Right lung (tissue), 10 donors: ENCODE data around the gene ATN1. TPM values are rescaled to one million over a fixed set of nuclear protein-coding genes. Genes with fewer than 3 reads are reported as not detected.
"Not testable (repeated sequence)": the region's sequence is repeated elsewhere in the genome, so short reads cannot be mapped to it uniquely, and the experiment has no call there.

Source experiments
- DNase-seq, 2 donors: peaks; one replicate each; pipeline ENCODE4 v3.0.0-alpha.2; 2013
- long read RNA-seq, 8 donors: transcript quantifications; one replicate each; lab custom pipeline, GENCODE V29; 2026
- polyA plus RNA-seq, 5 donors: library from polyadenylated mRNA; unstranded; fragments of 120-200 nt; gene quantifications; one replicate each; pipeline versions ENCODE4 v1.2.1 to v1.2.3, GENCODE V29; 2013; ENCODE audit warnings: inconsistent platforms in 1 of 5, low replicate concordance in 1 of 5; ENCODE audit not compliant: insufficient read length in 5 of 5, insufficient read depth in 1 of 5

Gene ATN1, protein sequence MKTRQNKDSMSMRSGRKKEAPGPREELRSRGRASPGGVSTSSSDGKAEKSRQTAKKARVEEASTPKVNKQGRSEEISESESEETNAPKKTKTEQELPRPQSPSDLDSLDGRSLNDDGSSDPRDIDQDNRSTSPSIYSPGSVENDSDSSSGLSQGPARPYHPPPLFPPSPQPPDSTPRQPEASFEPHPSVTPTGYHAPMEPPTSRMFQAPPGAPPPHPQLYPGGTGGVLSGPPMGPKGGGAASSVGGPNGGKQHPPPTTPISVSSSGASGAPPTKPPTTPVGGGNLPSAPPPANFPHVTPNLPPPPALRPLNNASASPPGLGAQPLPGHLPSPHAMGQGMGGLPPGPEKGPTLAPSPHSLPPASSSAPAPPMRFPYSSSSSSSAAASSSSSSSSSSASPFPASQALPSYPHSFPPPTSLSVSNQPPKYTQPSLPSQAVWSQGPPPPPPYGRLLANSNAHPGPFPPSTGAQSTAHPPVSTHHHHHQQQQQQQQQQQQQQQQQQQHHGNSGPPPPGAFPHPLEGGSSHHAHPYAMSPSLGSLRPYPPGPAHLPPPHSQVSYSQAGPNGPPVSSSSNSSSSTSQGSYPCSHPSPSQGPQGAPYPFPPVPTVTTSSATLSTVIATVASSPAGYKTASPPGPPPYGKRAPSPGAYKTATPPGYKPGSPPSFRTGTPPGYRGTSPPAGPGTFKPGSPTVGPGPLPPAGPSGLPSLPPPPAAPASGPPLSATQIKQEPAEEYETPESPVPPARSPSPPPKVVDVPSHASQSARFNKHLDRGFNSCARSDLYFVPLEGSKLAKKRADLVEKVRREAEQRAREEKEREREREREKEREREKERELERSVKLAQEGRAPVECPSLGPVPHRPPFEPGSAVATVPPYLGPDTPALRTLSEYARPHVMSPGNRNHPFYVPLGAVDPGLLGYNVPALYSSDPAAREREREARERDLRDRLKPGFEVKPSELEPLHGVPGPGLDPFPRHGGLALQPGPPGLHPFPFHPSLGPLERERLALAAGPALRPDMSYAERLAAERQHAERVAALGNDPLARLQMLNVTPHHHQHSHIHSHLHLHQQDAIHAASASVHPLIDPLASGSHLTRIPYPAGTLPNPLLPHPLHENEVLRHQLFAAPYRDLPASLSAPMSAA (N-terminal part only)
- 100 to 1,000 TPM in 3 of 5 donors, 10 to 100 TPM in 2; 80.2 to 135 (median 118) TPM for polyA plus RNA-seq
- long read RNA-seq, donor 1, partial matches to known transcripts = 136 of 140 reads
- long read RNA-seq, donor 1, other reads (novel, unspliced or antisense) = 0 of 140 reads
- long read RNA-seq, donor 2, partial matches to known transcripts = 66 of 68 reads
- long read RNA-seq, donor 2, other reads (novel, unspliced or antisense) = 0 of 68 reads
- long read RNA-seq, donor 3, partial matches to known transcripts = 76 of 80 reads
- long read RNA-seq, donor 3, other reads (novel, unspliced or antisense) = 0 of 80 reads
- long read RNA-seq, donor 4, partial matches to known transcripts = 91 of 98 reads
- long read RNA-seq, donor 4, other reads (novel, unspliced or antisense) = 5 of 98 reads
- long read RNA-seq, donor 5, partial matches to known transcripts = 102 of 107 reads
- long read RNA-seq, donor 5, other reads (novel, unspliced or antisense) = 0 of 107 reads
- long read RNA-seq, donor 6, full-length matches to known transcripts = 5 of 86 reads
- long read RNA-seq, donor 6, partial matches to known transcripts = 76 of 86 reads
- long read RNA-seq, donor 6, other reads (novel, unspliced or antisense) = 5 of 86 reads
- long read RNA-seq, donor 7, full-length matches to known transcripts = 7 of 192 reads
- long read RNA-seq, donor 7, partial matches to known transcripts = 172 of 192 reads
- long read RNA-seq, donor 7, other reads (novel, unspliced or antisense) = 13 of 192 reads
- long read RNA-seq, donor 8, partial matches to known transcripts = 52 of 53 reads
- long read RNA-seq, donor 8, other reads (novel, unspliced or antisense) = 0 of 53 reads

DNA sequence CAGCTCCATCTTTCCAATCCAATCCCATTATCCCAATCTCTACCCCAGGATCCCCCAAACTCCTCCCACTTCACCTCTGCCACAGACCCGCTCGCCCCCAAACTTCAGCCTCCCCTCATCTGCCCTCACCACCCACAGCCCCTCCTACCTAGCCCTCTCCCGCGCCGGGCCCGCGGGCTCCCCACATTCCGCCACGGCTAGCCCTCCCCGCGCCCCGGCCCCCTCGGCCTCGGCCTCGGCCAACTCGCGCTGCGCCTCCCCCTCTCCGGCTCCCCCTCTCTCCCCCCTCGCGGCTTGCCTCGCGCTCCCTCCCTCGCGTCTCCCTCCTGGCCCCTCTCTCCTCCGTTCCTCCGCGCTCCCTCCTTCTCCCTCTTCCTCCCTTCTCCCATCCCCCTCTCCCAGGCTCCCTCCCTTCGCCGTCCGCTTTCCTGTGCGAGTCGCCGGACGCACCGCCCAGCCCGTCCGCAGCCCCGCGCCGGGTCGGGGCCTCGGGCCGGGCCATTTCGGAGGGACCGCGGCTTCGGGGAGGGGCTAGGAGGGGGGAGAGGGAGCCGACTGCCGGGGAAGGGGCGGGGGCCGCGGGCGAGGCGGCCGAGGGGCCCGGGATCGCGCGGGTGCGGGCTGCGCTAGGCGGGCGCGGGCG, at the start of gene ATN1:
Gene ATN1 (plus strand): TSS at position 581 of the 643 bp plus-strand sequence. CDS start 6,043 bp downstream, outside the sequence.
- peak; percentile 90 to 91 for DNase-seq

DNA sequence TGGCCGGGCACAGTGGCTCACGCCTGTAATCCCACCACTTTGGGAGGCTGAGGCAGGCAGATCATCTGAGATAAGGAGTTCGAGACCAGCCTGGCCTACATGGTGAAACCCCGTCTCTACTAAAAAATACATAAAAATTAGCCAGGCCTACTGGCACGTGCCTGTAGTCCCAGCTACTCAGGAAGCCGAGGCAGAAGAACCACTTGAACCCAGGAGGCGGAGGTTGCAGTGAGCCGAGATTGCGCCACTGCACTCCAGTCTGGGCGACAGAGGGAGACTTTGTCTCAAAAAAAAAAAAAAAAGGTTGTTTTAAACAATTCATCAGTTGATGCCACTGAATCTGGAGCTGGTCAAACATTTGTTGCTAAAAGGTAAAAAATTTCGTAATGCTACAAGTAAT, 47.9 kb upstream of the ATN1 start:
- DNase-seq = not testable (repeated sequence)

DNA sequence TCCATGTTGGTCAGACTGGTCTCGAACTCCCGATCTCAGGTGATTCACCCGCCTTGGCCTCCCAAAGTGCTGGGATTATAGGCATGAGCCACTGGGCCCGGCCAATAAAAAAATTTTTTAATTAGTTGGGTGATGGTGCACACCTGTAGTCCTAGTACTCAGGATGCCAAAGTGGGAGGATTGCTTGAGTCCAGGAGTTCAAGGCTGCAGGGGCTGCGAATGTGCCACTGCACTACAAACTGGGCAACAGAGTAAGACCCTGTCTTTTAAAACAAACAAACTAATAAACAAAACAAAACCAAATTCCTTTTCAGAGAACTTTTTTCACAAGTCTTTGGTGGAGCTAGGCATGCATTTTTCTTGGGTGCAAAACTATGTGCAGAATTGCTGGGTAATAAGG, 44.5 kb upstream of the ATN1 start:
- no peak for DNase-seq

DNA sequence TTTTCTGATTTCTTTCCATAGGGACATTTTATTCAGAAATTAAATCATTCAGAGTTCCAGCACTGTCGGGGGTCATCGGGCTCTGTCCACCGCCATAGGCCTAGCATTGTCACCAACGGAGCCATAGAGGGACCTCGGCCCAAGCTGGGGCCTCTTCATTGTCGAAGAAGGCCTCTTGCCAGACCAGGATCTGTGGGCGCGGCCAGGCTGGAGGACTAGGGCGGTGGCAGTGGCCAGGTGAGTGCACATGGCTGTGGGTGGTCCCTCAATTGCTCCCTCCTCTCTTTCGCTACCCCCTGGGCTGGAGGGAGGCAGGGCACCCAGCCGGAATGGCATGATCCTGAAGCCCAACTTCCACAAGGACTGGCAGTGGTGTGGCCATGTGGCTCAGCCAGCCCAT, 44.1 kb upstream of the ATN1 start:
- no peak for DNase-seq

DNA sequence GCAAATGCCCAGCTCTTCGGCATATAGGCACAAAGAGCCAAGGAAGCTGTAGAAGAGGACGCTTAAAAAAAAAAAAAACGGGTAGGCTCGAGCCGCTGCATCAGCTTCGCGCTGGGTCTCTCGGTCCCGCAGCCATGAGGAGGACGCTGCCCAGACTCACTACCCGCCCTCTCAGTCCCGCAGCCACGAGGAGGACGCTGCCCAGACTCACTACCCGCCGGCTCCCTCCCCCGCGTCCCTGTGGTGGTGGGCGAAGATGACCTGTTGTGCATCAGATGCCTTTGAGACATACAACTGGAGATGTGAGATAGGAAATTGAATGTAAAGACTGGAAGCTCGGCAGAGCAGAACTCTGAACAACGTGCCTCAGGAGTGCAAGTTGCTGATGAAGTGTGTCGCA, 43.2 kb upstream of the ATN1 start:
- DNase-seq = no peak

DNA sequence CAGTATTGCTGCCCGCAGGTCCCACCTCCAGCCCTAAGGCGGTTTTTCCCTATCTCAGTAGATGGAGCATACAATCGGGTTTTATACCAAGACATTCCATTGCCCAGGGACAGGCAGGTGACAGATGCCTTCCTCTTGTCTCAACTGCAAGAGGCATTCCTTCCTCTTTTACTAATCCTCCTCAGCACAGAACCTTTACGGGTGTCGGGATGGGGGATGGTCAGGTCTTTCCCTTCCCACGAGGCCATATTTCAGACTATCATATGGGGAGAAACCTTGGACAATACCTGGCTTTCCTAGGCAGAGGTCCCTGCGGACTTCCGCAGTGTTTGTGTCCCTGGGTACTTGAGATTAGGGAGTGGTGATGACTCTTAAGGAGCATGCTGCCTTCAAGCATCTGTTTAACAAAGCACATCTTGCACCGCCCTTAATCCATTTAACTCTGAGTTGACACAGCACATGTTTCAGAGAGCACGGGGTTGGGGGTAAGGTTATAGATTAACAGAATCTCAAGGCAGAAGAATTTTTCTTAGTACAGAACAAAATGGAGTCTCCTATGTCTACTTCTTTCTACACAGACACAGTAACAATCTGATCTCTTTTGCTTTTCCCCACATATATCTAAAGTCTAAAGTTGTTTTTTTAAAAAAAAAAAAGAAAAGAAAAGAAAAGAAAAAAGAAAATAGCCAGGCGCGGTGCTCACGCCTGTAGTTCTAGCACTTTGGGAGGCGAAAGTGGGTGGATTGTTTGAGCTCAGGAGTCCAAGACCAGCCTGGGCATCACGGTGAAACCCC, 41.4 kb upstream of the ATN1 start:
- not testable (repeated sequence) for DNase-seq

DNA sequence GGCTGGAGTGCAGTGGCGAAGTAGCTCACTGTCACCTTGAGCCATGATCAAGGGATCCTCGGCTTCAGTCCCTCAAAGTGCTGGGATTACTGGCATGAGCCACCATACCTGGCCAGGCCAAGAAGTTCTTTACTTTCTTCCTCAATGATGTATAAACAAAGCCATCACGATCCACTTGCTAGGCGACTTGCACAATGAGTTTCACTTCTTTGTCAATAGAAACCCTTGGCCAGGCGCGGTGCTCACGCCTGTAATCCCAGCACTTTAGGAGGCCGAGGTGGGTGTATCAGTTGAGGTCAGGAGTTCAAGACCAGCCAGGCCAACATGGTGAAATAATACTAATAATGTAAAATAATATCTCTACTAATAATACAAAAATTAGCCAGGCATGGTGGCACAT, 40.3 kb upstream of the ATN1 start:
- no peak for DNase-seq

DNA sequence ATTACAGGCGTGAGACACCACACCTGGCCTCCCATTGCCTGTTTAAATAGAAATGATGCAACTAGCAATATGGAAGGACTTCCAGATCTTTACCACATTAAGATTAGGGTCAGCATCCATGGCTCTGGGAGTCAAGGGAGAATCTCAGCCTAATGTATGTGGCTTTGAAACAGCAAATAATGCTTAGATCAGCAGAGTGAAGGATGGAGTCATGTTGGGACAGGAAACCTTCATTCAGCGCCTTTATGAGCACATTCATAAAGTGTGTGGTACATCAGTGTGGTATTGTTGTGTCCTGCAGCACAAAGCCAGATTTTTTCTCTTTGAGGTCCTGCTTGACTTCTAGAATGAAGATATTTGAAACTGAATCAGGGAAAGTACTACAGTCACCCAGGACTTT, 39.4 kb upstream of the ATN1 start:
- DNase-seq = no peak

DNA sequence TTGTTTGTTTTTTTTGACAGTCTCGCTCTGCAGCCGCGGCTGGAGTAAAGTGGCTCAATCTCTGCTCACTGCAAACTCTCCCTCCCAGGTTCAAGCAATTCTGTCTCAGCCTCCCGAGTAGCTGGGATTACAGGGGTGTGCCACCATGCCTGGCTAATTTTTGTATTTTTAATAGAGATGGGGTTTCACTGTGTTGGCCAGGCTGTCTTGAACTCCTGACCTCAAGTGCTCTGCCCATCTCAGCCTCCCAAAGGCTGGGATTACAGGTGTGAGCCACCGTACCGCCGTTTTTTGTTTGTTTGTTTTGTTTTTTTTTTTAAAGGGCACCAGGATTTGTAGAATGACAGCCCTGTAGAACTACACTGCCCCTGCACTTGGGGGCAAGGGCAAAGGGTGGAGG, 39.0 kb upstream of the ATN1 start:
- not testable (repeated sequence) for DNase-seq

DNA sequence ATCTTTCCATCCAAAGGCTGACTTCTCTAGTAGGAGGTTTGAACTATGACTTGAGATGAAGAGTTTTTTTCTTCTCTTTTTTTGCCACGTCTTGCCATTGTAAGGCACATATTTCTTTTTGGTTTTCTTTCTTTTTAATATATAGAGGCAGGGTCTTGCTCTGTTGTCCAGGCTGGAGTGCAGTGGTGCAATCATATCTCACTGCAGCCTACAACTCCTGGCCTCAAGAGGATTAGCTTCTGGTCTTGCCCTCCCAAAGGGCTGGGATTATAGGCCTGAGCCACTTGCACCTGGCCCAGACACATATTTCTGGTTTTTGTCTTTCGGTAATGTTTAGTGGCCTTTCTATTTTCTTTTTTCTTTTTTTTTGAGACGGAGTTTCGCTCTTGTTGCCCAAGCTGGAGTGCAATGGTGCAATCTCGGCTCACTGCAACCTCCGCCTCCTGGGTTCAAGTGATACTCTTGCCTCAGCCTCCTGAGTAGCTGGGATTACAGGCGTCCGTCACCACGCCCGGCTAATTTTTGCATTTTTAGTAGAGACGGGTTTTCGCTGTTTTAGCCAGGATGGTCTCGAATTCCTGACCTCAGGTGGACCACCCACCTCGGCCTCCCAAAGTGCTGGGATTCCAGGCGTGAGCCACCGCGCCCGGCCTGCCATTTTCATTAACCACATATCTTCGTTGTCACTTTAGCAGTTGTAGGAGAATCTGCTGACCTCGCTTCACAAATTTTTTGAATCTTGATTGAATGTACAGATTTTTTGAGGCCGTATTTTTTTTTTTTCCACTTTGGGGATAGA, 37.8 kb upstream of the ATN1 start:
- not testable (repeated sequence) for DNase-seq

DNA sequence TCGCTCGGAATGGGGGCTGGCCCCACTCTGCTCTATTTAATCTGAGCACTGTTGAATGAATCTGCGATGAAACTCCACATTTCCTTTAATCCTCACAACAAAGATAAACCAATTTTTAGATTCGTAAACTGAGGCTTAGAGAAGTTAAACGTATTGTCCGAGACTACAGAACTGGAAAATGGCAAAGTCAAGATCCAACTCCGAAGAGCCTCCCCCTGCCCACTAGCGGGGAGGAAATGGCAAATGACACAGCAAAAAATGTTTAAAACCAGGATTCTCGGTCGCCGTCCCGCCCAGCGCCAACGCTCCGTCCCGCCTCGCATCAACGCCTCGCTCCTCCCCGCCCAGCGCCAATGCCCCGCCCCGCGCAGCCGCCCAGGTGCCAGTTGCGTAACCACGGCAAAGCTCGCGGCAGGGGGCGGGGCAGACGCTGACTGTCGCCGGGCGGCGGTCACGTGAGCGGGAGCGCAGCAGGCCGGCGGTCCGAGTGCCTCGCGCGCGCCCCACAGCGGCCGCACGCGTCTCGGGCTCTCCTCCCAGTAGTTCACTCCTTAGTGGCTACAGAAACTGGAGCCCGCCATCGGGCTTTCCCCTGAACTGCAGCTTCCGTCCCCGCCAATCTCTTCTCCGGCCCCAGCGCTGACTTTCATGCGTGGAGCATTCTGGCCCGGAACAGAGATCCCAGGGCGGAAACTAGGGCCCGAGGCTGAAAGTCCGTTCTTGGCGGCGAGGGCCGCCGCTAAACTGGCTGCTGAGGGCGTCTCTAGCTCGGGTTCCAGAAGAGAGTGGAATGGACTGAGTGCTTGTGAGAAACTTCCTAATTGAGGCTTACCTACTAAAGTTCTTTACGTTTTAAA, 36.7 kb upstream of the ATN1 start:
- DNase-seq = peak; percentile 98

DNA sequence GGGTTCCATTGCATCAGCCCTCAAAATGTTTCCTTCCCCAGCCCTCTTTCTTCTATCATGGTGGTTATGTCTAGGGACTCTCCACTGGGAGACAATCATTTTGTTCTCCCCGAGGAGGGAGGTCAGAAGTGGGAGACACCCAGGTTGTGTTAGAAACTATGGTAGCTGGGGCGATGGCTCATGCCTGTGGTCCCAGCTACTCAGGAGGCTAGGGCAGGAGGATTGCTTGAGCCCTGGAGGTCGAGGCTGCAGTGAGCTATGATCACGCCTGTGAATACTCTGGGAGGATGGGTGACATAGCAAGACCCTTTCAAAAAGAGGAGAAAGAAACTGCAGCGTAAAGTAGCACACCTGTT, 36.1 kb upstream of the ATN1 start:
- DNase-seq = no peak

DNA sequence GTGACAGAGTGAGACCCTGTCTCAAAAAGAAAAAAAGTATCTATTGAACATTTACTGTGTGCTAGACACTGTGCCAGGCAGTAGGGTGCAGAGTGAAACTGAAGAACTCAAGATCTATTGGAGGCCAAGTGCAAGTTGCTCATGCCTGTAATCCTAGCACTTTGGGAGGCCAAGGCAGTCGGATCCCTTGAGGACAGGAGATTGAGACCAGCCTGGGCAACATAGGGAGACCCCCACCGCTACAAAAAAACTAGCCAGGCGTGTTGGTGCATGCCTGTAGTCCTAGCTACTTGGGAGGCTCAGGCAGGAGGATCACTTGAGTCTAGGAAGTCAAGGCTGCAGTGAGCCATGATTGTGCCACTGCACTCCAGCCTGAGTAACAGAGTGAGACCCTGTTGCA, 35.1 kb upstream of the ATN1 start:
- DNase-seq = not testable (repeated sequence)

DNA sequence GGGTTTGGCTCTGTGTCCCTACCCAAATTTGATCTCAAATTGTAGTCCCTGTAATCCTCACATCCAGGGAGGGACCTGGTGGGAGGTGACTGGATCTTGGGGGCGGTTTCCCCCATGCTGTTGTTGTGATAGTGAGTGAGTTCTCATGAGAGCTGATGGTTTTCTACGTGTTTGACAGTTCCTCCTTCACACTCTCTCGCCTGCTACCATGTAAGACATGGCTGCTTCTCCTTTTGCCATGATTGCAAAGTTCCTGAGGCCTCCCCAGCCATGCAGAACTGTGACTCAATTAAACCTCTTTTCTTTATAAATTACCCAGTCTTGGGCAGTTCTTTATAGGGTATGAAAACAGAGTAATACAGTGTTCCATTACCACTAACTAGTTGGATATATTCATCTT, 33.4 kb upstream of the ATN1 start:
- DNase-seq = no peak

DNA sequence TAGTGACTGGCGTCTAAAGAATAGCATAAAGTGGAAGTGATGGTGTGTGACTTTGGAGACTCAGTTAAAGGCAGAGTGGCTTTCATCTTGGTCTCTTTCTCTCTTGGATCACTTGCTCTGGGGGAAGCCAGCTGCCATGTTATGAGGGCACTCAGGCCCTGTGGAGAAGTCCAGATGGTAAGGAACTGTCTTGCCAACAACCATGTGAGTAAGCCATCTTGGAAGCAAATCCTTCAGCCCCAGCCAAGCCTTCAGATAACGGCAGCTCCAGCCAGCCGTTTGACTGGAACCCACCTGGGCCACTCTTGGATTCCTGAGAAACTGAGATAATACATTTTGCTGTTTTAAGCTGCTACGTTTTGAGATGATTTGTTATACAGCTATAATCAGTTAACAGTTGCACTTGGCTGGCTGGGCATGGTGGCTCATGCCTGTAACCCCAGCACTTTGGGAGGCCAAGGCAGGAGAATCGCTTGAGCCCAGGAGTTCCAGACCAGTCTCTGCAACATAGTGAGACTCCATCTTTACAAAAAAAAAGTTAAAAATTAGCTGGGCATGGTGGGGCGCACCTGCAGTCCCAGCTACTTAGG, 30.8 kb upstream of the ATN1 start:
- no peak for DNase-seq

DNA sequence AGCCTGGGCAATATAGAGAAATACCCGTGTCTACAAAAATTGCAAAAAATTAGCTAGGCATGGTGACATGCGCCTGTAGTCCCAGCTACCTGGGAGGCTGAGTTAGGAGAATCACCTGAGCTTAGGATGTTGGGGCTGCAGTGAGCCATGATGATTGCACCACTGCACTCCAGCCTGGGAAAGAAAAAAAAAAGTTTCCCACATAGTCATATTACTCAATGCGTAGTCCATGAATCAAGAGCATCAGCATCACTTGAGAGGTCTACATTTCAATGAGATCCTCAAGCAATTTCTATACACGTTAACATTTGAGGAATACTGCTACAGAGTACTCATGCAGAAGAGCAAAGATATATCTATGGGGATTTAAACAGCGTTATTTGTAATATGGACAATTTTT, 28.3 kb upstream of the ATN1 start:
- no peak for DNase-seq
